ENCODE data around the gene LDLRAD3. TPM values are rescaled to one million over a fixed set of nuclear protein-coding genes. Genes with fewer than 3 reads are reported as not detected.

The LDLRAD3 gene
- total RNA-seq, 2 donors from 2014 or later, result 19.2 to 30.6 TPM

GRCh38 chr11:36016709-36017108 lies 72.8 kb downstream of the LDLRAD3 start:
- H3K36me3 ChIP-seq (ENCODE audit: control insufficient read depth, insufficient read depth, low read length), result no peaks in the 10 kb centered on the region
- no peaks in the 10 kb centered on the region for H3K9me3 ChIP-seq (ENCODE audit: control insufficient read depth, low read length)
- WGBS, 2 experiments (ENCODE audit: insufficient coverage in 1 of 2, insufficient read length in 1 of 2), result 93% methylated on average over 3 of the region's 4 CpGs; no CpG with 5 or more reads in 1 of the 2 experiments
- Mint-ChIP-seq H3K27ac (no peak overlapping the region), H3K27me3 (ENCODE audit: insufficient read depth) (no peaks in the 10 kb centered on the region), H3K4me3 (no peak overlapping the region), H3K9me3 (no peaks in the 10 kb centered on the region), H3K36me3 (ENCODE audit: low read depth) (no peaks in the 10 kb centered on the region), H3K4me1 (peaks cover 9% of the 10 kb centered on the region)
- no peak overlapping the region for H3K9ac ChIP-seq (ENCODE audit: extremely low read depth, low read length, poor library complexity, severe bottlenecking)
- no peak for TF ChIP-seq CTCF (conservative IDR thresholded peaks at IDR 0.05)
- no peaks in the 10 kb centered on the region for H3K4me1 ChIP-seq (ENCODE audit: control insufficient read depth, insufficient read depth, low read length)
- no peaks in the 10 kb centered on the region for H3K27me3 ChIP-seq (ENCODE audit: control insufficient read depth, insufficient read depth, low read length, poor library complexity, severe bottlenecking)
- H3K4me3 ChIP-seq (ENCODE audit: low read length), result no peak overlapping the region
- no peak overlapping the region for H3K27ac ChIP-seq (ENCODE audit: low read depth, low read length)
- no peak for DNase-seq

GRCh38 chr11:36019005-36019596 lies 75.2 kb downstream of the LDLRAD3 start:
- WGBS, 2 experiments (ENCODE audit: insufficient coverage in 1 of 2, insufficient read length in 1 of 2), result 90% methylated on average over 5 to 8 of the region's 8 CpGs
- no peaks in the 10 kb centered on the region for H3K27me3 Mint-ChIP-seq (ENCODE audit: insufficient read depth)
- no peak overlapping the region for H3K4me3 Mint-ChIP-seq
- no peaks in the 10 kb centered on the region for H3K36me3 Mint-ChIP-seq (ENCODE audit: low read depth)
- Histone ChIP-seq H3K9ac (ENCODE audit: extremely low read depth, low read length, poor library complexity, severe bottlenecking) (no peak overlapping the region), H3K27me3 (ENCODE audit: control insufficient read depth, insufficient read depth, low read length, poor library complexity, severe bottlenecking) (no peaks in the 10 kb centered on the region), H3K9me3 (ENCODE audit: control insufficient read depth, low read length) (no peaks in the 10 kb centered on the region), H3K4me3 (ENCODE audit: low read length) (no peak overlapping the region), H3K4me1 (ENCODE audit: control insufficient read depth, insufficient read depth, low read length) (peaks cover 10% of the 10 kb centered on the region), H3K27ac (ENCODE audit: low read depth, low read length) (no peak overlapping the region), H3K36me3 (ENCODE audit: control insufficient read depth, insufficient read depth, low read length) (no peaks in the 10 kb centered on the region)
- H3K4me1 Mint-ChIP-seq, result peaks cover 27% of the 10 kb centered on the region
- TF ChIP-seq CTCF (conservative IDR thresholded peaks at IDR 0.05), result no peak
- H3K27ac Mint-ChIP-seq, result no peak overlapping the region
- H3K9me3 Mint-ChIP-seq, result no peaks in the 10 kb centered on the region
- no peak for DNase-seq

- H3K4me1 Mint-ChIP-seq, result peaks cover 27% of the 10 kb centered on the region
- peak; percentile 67 for DNase-seq
- H3K36me3 Mint-ChIP-seq (ENCODE audit: low read depth), result no peaks in the 10 kb centered on the region
- 93 to 100% methylated on average over 2 to 4 of the region's 4 CpGs for WGBS, 2 experiments (ENCODE audit: insufficient coverage in 1 of 2, insufficient read length in 1 of 2)
- H3K4me3 Mint-ChIP-seq, result no peak overlapping the region
- Histone ChIP-seq H3K9ac (ENCODE audit: extremely low read depth, low read length, poor library complexity, severe bottlenecking) (no peak overlapping the region), H3K27ac (ENCODE audit: low read depth, low read length) (no peak overlapping the region), H3K4me3 (ENCODE audit: low read length) (no peak overlapping the region), H3K9me3 (ENCODE audit: control insufficient read depth, low read length) (no peaks in the 10 kb centered on the region), H3K36me3 (ENCODE audit: control insufficient read depth, insufficient read depth, low read length) (no peaks in the 10 kb centered on the region), H3K4me1 (ENCODE audit: control insufficient read depth, insufficient read depth, low read length) (peaks cover 12% of the 10 kb centered on the region), H3K27me3 (ENCODE audit: control insufficient read depth, insufficient read depth, low read length, poor library complexity, severe bottlenecking) (no peaks in the 10 kb centered on the region)
- H3K27me3 Mint-ChIP-seq (ENCODE audit: insufficient read depth), result no peaks in the 10 kb centered on the region
- no peak for TF ChIP-seq CTCF (conservative IDR thresholded peaks at IDR 0.05)
- no peaks in the 10 kb centered on the region for H3K9me3 Mint-ChIP-seq
- no peak overlapping the region for H3K27ac Mint-ChIP-seq
Measured at GRCh38 chr11:36019722-36020121, 75.9 kb downstream of the LDLRAD3 start.
